ENCODE measurements around the gene R3HDML.

R3HDML gene

DNA sequence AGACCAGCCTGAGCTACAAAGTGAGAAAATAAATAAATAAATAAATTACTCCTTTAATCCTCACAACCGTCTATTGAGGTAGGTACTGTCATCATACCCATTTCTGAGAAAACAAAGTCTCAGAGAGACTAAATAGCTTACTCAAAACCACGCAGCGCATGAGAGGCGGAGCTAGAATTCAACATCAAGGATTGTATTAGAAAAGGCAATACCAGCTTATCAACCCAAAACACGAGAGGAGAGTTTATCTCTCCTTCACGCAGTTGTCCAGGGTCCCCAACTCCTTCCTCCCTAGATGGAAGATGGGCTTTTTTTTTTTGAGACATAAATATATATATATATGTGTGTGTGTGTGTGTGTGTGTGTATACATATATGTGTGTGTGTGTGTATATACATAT lies 30.9 kb downstream of the R3HDML start:
- no peak for DNase-seq

GRCh38 chr20:44370639-44371218 lies 33.9 kb downstream of the R3HDML start:
- DNase-seq, result no peak

- no peak for DNase-seq
These were observed 45.8 kb downstream of the R3HDML start for GRCh38 chr20:44382641-44383040.

GRCh38 chr20:44384423-44385027 lies 47.7 kb downstream of the R3HDML start:
- DNase-seq, result peak; percentile 81 to 86

GRCh38 chr20:44388466-44389023 lies 51.7 kb downstream of the R3HDML start:
- peak; percentile 58 to 61 for DNase-seq

- no peak for DNase-seq
These were observed 53.0 kb downstream of the R3HDML start for GRCh38 chr20:44389871-44390270.

DNA sequence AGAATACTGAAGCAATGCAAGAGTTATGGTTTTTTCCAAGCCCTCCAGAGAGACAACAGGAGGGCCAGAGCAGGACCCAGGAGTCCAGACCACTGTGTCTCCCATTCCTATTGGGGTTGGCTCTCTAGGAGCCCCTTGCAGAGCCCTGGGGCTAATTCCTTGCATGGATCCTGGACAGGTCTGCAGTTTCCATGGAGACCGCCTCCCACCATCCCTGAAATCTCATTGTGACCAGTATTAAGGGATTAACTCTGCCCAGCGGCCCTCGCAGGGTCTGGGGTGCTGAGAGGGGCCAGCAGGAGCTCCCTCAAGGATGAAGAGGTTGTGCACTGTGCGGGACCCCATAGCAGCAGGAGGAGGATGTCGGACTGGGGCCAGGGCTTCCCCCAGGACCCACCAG lies 53.4 kb downstream of the R3HDML start:
- DNase-seq, result no peak

DNA sequence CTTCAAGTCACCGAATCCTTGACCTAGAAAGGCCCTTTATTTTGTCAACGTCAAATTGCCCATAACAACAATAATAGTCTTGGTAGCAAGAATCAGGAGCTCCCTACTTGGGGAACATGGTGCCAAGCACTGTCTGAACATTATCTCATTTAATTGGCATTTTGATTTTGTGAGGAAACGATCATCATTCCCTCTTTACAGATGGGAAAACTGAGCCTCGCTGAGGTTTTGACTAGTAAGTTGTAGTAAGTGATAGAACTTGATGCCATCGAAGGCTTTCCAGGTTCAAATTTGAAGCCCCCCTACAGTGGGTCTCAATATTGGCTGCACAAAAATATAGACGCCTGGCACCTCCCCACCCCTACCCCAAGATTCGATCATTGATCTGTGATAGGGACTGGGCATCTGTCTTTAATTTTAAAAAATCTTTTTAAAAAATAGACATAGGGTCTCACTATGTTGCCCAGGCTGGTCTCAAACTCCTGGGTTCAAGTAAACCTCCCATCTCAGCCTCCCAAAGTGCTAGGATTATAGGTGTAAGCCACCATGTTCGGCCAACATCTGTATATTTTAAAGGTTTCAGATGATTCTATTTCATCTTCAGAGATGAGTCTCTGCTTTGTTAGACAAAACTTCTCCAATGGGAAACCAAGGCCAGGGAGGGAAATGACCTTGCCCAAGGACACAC lies 55.4 kb downstream of the R3HDML start:
- no peak for DNase-seq

- no peak for DNase-seq
These were observed 56.1 kb downstream of the R3HDML start for GRCh38 chr20:44392776-44393607.

DNA sequence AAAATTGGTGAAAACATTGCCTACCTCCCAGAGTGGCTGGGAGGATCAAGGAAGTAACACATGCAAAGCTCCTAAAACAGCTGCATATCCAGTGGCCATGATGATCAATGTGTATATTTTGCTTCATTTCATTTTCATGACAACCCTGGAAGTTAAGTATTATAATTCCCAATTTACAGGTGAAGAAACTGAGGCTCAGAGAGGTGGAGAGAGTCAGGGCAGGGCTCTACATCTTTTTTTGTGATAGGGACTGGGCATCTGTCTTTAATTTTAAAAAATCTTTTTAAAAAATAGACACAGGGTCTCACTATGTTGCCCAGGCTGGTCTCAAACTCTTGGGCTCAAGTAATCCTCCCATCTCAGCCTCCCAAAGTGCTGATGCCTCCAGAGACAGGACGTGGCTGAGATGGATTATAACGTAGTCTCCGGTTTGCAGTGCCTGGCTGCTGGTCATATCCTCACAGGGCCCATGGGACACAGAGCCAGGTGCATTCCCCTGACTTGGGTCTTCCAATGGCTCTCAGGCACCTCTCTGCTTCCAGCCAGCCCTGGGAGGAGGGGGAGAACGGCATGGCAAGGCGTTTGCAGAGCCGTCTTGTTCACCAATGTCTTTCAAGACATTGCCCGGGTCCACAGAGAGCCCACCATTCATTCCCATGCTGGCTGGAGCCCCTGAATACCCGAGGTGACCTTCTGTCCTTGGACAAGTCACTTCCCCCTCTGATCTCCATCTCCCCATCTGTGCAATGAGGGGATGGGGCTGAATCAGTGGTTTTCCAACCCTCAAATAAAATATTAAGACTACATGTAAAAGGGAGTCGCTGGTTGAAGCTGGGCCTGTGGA lies 57.0 kb downstream of the R3HDML start:
- no peak for DNase-seq

- DNase-seq, result no peak
These were observed 57.5 kb downstream of the R3HDML start for GRCh38 chr20:44394452-44394701.

- DNase-seq, result no peak
These were observed 58.0 kb downstream of the R3HDML start for GRCh38 chr20:44394702-44395460.

DNA sequence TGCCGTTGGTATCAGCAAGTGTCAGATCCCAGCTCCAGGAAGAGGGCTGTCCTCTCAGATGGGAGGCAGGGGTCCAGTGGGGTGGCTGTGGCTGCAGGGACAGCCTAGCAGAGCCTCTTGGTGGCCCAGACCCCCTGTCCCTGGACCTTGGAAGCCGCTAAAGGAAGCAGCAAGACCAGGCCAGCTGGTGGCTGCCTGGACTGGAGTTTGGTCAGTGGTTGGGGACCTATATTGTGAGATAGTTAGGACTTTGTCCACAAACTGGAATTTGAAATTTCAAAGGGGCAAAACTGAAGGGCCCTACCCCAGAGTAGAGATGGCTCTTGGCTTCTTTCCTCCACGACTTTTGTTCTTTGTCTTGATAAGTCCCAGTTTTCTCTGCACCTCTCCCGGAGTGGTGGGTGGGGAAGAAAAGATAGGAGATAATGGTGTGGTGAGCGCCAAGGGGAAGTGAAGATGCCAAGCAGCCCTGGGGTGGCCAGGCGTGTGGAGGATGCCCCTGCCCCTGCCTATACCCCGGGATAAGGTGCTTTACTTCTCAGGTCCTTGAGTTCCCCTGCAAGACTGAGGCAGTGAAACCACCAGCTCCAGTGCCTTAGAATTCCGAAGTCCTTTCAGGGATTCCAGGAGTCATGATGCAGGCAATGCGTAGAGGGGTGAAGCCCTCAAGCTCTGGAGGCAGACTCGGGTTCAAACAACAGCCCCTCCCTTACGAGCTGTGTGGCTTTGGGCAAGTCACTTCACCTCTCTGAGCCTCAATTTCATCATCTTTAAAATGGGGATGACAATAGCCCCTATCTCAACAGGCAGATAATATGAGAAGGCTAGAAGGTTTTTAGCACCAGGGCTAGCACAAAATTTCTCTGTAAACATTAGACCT lies 58.9 kb downstream of the R3HDML start:
- DNase-seq, result no peak

GRCh38 chr20:44396369-44397130 lies 59.7 kb downstream of the R3HDML start:
- DNase-seq, result no peak

DNA sequence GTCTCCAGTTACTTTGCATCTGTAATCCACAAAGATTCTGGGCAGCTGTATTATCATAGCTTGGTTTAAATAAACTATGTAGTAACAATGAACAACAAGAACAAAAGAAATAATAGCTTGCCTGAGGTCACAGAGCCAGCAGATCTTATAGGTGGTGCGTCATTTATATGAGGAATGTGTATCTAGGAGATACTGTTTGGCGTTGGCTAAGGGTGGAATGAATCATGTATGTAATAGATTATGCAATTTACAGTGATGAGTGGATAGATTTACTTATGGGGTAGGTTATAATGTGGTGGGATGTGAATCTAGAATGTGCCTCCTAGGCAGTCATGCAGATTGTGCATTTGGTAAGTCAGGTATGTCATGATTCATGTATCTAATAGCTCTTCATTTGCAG lies 61.5 kb downstream of the R3HDML start:
- no peak for DNase-seq

DNA sequence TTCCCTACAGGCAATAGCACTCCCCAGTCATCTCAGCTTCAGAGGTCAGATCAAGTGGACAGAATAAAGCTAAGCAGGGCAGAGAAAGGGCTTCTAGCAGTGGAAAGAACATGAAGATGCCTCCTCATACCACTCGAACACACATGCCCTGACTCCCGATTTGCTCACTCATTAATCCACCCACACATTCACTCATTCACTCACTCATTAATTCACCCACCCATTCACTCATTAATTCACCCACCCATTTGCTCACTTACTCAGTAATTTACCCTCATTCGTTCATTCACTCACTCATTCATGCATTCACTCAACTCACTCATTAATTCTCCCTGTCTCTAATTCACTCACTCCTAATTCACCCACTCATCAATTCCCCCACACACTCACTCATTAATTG lies 62.6 kb downstream of the R3HDML start:
- DNase-seq, result no peak

DNA sequence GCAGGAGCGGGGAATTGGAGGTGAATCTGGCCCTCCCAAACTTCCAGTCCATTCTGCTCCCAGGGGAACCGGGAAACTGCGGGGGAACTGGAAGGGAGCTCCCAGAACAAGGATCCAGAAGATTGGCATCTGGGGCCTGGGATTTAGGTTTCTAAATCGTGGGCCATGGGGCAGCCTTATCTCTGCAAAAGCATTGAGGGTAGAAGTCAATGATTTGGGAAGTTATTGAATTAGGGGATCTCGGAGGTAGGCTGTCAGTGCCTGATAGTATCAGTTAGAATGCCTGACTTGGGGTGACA lies 63.8 kb downstream of the R3HDML start:
- no peak for DNase-seq
